SK-N-SH treated with all-trans-retinoic acid at 6 μM for 48 hours (cell line): ENCODE data around the gene SARDH.

Source experiments
- ATAC-seq: fragments of 200-7000 bp; cut with Tn5 transposase; 3 replicates; pipeline ENCODE4 v1.9.1; 2020; ENCODE audit warnings: mild to moderate bottlenecking, moderate library complexity
- ARNTL ChIP-seq: fragments of 450-650 bp; formaldehyde crosslinking; IDR thresholded peaks from 2 replicates; pipeline ENCODE4 v1.5.0; 2020; ENCODE audit warnings: low read depth, mild to moderate bottlenecking, moderate library complexity, borderline replicate concordance
- BACH2 ChIP-seq: fragments of 250-450 bp; sonication (Bioruptor Pico); IDR thresholded peaks from 2 replicates; pipeline ENCODE4 v1.9.0; 2021; ENCODE audit warnings: mild to moderate bottlenecking, borderline replicate concordance
- CREB5 ChIP-seq: fragments of 250-450 bp; sonication (Bioruptor Pico); IDR thresholded peaks from 2 replicates; pipeline ENCODE4 v1.5.1; 2020; ENCODE audit warnings: low read depth, mild to moderate bottlenecking, moderate library complexity
- CSDC2 ChIP-seq: fragments of 250-450 bp; sonication (Bioruptor Pico); IDR thresholded peaks from 2 replicates; pipeline ENCODE4 v1.5.0; 2020; ENCODE audit warnings: mild to moderate bottlenecking, moderate library complexity
- ESRRG ChIP-seq: fragments of 250-450 bp; sonication (Bioruptor Pico); IDR thresholded peaks from 2 replicates; pipeline ENCODE4 v1.6.1; 2021; ENCODE audit warnings: mild to moderate bottlenecking
- GLIS3 ChIP-seq: fragments of 250-450 bp; sonication (Bioruptor Pico); IDR thresholded peaks from 2 replicates; pipeline ENCODE4 v1.5.0; 2020; ENCODE audit warnings: mild to moderate bottlenecking, moderate library complexity
- ISL1 ChIP-seq: fragments of 250-450 bp; sonication (Bioruptor Pico); IDR thresholded peaks from 2 replicates; pipeline ENCODE4 v2.1.2; 2022; ENCODE audit warnings: mild to moderate bottlenecking, moderate library complexity
- OSR1 ChIP-seq: fragments of 250-450 bp; sonication (Bioruptor Pico); IDR thresholded peaks from 2 replicates; pipeline ENCODE4 v1.8.0; 2022; ENCODE audit warnings: moderate library complexity, mild to moderate bottlenecking, inconsistent platforms
- PATZ1 ChIP-seq: fragments of 250-450 bp; sonication (Bioruptor Pico); IDR thresholded peaks from 2 replicates; pipeline ENCODE4 v1.8.0; 2020; ENCODE audit warnings: mild to moderate bottlenecking, moderate library complexity, borderline replicate concordance
- POU6F1 ChIP-seq: fragments of 250-450 bp; sonication (Bioruptor Pico); IDR thresholded peaks from 2 replicates; pipeline ENCODE4 v1.8.0; 2021; ENCODE audit warnings: low read depth, mild to moderate bottlenecking, moderate library complexity, borderline replicate concordance
- PPARA ChIP-seq: fragments of 250-450 bp; sonication (Bioruptor Pico); IDR thresholded peaks from 2 replicates; pipeline ENCODE4 v1.5.0; 2020; ENCODE audit warnings: mild to moderate bottlenecking, borderline replicate concordance
- RARB ChIP-seq: fragments of 250-450 bp; sonication (Bioruptor Pico); IDR thresholded peaks from 2 replicates; pipeline ENCODE4 v1.8.0; 2021; ENCODE audit warnings: mild to moderate bottlenecking, moderate library complexity
- SNAI2 ChIP-seq: fragments of 250-450 bp; sonication (Bioruptor Pico); IDR thresholded peaks from 2 replicates; pipeline ENCODE4 v1.5.0; 2020; ENCODE audit warnings: mild to moderate bottlenecking, moderate library complexity
- TCF4 ChIP-seq: fragments of 250-450 bp; sonication (Bioruptor Pico); IDR thresholded peaks from 2 replicates; pipeline ENCODE4 v1.8.0; 2021; ENCODE audit warnings: mild to moderate bottlenecking, moderate library complexity, borderline replicate concordance
- TOX ChIP-seq: fragments of 250-450 bp; sonication (Bioruptor Pico); IDR thresholded peaks from 2 replicates; pipeline ENCODE4 v1.8.0; 2021; ENCODE audit warnings: mild to moderate bottlenecking, moderate library complexity, borderline replicate concordance
- TSHZ2 ChIP-seq: fragments of 250-450 bp; sonication (Bioruptor Pico); IDR thresholded peaks from 2 replicates; pipeline ENCODE4 v1.5.0; 2020; ENCODE audit warnings: mild to moderate bottlenecking, moderate library complexity
- ZC3H10 ChIP-seq: fragments of 250-450 bp; sonication (Bioruptor Pico); IDR thresholded peaks from 2 replicates; pipeline ENCODE4 v1.5.1; 2021; ENCODE audit warnings: mild to moderate bottlenecking, moderate library complexity
- ZFP3 ChIP-seq: fragments of 250-450 bp; sonication (Bioruptor Pico); IDR thresholded peaks from 2 replicates; pipeline ENCODE4 v1.5.0; 2020; ENCODE audit warnings: mild to moderate bottlenecking, moderate library complexity
- ZFP30 ChIP-seq: fragments of 450-650 bp; formaldehyde crosslinking; IDR thresholded peaks from 2 replicates; pipeline ENCODE4 v1.5.0; 2022; ENCODE audit warnings: mild to moderate bottlenecking, moderate library complexity
- ZNF565 ChIP-seq: fragments of 450-650 bp; formaldehyde crosslinking; conservative IDR thresholded peaks from 2 replicates; pipeline ENCODE4 v1.5.0; 2020; ENCODE audit warnings: low read depth, mild to moderate bottlenecking, moderate library complexity
- ZNF70 ChIP-seq: fragments of 450-650 bp; formaldehyde crosslinking; IDR thresholded peaks from 2 replicates; pipeline ENCODE4 v1.5.0; 2020; ENCODE audit warnings: mild to moderate bottlenecking, moderate library complexity
- ZNF8 ChIP-seq: fragments of 450-650 bp; formaldehyde crosslinking; IDR thresholded peaks from 2 replicates; pipeline ENCODE4 v1.5.0; 2020; ENCODE audit warnings: mild to moderate bottlenecking, moderate library complexity
- TF ChIP-seq, protein P1 (sequence below): fragments of 250-450 bp; sonication (Bioruptor Pico); IDR thresholded peaks from 2 replicates; pipeline ENCODE4 v1.5.1; 2021; ENCODE audit warnings: mild to moderate bottlenecking, moderate library complexity

Gene SARDH

DNA sequence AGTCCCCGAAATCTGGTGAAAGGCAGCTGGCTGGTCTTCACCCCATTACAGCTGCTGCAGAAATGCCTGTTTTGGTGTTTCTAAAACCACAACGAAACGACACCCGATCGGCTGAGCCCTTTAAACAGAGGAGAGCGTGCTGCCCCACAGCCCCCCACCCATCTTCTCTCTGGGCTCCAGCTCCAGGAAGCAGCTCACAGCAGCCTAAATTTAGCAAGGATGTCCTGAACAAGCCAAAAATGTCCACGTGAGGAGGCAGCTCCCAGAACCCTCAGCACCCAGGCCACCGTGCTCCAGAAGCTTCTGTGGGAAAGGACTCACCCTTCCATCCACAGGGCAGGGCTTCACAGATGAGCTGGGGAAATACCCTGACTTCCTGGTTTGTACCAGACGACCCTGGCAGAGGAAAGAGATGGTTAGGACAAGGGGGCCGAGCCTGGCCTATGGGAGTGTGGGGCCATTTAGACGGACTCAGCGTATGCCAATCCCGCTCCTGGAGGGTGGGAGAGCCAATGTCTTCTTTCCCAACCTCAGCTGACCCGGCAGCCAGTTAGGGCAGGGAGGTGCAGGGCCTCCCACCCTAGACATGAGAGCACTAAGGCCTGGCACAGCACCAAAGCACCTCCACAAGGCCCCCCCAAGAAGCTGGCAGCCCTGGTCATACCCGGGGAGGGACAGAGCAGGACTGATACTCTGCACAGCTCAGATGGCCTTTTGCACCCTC, 39.1 kb upstream of the SARDH start:
- no peak for ATAC-seq
- TF ChIP-seq ZNF8 (no peak), PATZ1 (no peak), ZNF565 (no peak), CREB5 (CRISPR knock-in tag) (no peak), PPARA (CRISPR knock-in tag) (no peak), GLIS3 (CRISPR knock-in tag) (no peak), ISL1 (CRISPR knock-in tag) (no peak)

DNA sequence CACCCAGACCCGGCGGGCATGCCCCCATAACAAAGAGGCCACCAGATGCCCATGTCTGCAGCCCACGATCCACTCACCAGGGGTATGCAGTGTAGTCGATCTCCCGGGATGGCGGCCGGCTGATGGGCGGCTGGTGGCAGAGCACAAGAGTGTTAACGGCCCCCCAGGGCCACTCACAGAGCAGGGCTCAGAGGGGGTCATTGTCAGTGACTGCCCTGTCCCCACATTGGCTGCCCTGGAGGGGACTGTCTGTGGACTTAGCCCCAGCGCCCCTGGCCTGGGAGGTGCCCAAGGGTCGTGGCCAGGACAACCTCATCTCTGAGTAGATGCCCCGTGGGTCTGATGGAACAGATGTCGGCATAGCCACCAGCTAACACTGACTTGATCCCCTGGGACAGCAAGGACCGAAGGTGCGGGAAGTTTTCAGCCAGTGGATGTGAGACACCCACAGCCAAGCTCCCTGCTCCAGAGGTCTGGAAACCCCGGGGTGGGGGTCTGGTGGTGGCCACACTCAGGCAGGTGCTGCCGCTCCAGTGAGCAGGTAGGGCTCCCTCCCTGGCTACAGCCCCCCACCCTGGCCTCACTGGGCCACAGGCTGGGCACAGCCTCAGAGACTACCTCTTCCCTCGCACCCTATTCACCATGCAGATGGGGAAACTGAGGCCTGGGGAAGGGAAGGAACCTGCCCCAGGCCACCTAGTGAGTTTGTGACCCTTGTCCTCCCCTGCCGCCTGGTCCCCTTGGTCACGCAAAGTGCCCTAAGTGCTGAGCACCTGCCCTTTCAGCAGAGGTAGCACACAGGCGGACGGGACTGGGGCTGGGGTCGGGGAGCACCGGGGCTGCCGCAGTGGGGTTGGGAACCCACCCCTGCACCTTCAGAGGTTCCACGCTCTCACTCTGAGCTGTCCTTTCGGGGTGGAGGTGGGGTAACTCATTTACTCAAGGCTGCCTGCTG, 38.1 kb upstream of the SARDH start:
- no peak for ATAC-seq
- TF ChIP-seq BACH2 (CRISPR knock-in tag) (no peak), ISL1 (CRISPR knock-in tag) (no peak), ARNTL (CRISPR knock-in tag) (no peak), TSHZ2 (CRISPR knock-in tag) (no peak), RARB (CRISPR knock-in tag) (no peak), ZC3H10 (CRISPR knock-in tag) (no peak), CSDC2 (CRISPR knock-in tag) (no peak), ESRRG (no peak), ZFP30 (CRISPR knock-in tag) (no peak), SNAI2 (no peak), ZNF8 (no peak), ZFP3 (CRISPR knock-in tag) (no peak), TCF4 (CRISPR knock-in tag) (no peak), TOX (CRISPR knock-in tag) (no peak), PATZ1 (no peak), POU6F1 (CRISPR knock-in tag) (no peak), ZNF70 (CRISPR knock-in tag) (no peak), OSR1 (CRISPR knock-in tag) (no peak)
- TF ChIP-seq, protein P1, sequence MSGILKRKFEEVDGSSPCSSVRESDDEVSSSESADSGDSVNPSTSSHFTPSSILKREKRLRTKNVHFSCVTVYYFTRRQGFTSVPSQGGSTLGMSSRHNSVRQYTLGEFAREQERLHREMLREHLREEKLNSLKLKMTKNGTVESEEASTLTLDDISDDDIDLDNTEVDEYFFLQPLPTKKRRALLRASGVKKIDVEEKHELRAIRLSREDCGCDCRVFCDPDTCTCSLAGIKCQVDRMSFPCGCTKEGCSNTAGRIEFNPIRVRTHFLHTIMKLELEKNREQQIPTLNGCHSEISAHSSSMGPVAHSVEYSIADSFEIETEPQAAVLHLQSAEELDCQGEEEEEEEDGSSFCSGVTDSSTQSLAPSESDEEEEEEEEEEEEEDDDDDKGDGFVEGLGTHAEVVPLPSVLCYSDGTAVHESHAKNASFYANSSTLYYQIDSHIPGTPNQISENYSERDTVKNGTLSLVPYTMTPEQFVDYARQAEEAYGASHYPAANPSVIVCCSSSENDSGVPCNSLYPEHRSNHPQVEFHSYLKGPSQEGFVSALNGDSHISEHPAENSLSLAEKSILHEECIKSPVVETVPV (CRISPR knock-in tag): no peak
- TF ChIP-seq, all 23 proteins: peak for 0
